ENCODE results near the gene RBMS3.

The RBMS3 gene

DNA sequence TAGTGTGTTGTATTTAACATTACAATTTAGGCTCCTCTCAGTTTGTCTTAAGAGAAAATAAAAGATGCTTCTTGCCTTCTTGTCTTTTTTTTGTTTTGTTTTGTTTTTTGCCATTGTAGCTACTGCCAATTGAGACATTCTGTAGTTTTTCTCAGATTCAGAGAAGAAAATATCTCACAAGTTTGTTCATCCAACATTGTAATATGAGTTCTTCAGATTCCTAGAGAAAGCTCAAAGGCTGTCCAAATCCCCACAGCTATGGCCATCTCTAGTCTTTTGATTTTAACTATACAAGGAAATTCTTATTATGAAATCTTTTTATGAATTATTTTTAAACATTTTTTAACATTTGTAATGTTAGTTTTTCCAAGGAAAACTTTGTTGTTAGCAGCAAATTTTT, 264.7 kb downstream of the RBMS3 start:
- Histone ChIP-seq H3K4me1 (ENCODE audit: control insufficient read depth in 1 of 2, insufficient read depth in 2 of 2, low read length in 2 of 2) (peaks cover 0 to 3% of the 10 kb centered on the region in 2 experiments), H2BK12ac (ENCODE audit: low read length) (no peak overlapping the region), H3K14ac (ENCODE audit: low read length) (no peak overlapping the region), H3K4me3 (ENCODE audit: low read depth, low read length) (no peak overlapping the region), H2AK5ac (ENCODE audit: low read length) (no peak overlapping the region), H3K18ac (ENCODE audit: low read length) (no peak overlapping the region), H3K36me3 (ENCODE audit: control insufficient read depth in 1 of 2, insufficient read depth in 2 of 2, low read length in 2 of 2) (no peaks in the 10 kb centered on the region), H3K27ac (ENCODE audit: low read depth, low read length) (no peak overlapping the region), H3K79me1 (ENCODE audit: low read length) (no peaks in the 10 kb centered on the region), H2AFZ (ENCODE audit: insufficient read depth, low read length, poor library complexity) (no peak overlapping the region), H3K23ac (ENCODE audit: low read length) (no peak overlapping the region), H2BK120ac (ENCODE audit: insufficient read depth, low read length, poor library complexity) (no peak overlapping the region), H3K4ac (ENCODE audit: low read depth, low read length) (no peak overlapping the region), H3K9ac (ENCODE audit: low read length) (no peak overlapping the region), H4K8ac (ENCODE audit: low read depth, low read length) (no peak overlapping the region), H4K91ac (ENCODE audit: low read depth, low read length) (no peak overlapping the region), H4K12ac (ENCODE audit: low read depth, low read length) (no peak overlapping the region), H3K9me3 (ENCODE audit: insufficient read depth, low read depth, low read length) (no peaks in the 10 kb centered on the region), H3K4me2 (ENCODE audit: low read length) (no peak overlapping the region), H3K27me3 (ENCODE audit: insufficient read depth, low read length) (no peaks in the 10 kb centered on the region), H3K79me2 (ENCODE audit: control insufficient read depth, insufficient read depth, low read length, poor library complexity) (no peaks in the 10 kb centered on the region), H2BK5ac (ENCODE audit: low read depth, low read length, poor library complexity) (no peak overlapping the region)
- no peak for DNase-seq

DNA sequence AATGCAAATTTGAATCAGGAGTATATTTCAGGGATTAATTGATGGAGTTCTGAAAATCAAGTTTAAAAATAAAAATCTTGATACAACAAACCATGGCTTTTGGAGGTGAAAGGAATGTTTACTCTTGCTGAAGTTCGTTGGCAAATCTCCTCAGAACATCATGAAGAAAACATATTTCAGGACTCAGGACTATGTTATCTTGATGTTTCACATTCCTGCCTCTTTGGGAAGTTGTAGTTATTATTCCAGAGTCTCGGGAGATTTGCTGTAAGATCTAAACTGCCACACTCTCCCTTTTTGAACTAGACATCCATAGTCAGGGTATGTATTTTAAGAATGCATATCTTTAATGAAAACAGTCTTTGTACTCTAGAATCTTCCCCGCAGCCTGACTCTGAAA, 271.2 kb downstream of the RBMS3 start:
- no peak overlapping the region for H3K4me3 ChIP-seq (ENCODE audit: low read depth, low read length)
- H2AK5ac ChIP-seq (ENCODE audit: low read length) = no peak overlapping the region
- H4K8ac ChIP-seq (ENCODE audit: low read depth, low read length) = no peak overlapping the region
- H3K4me1 ChIP-seq (ENCODE audit: control insufficient read depth in 1 of 2, insufficient read depth in 2 of 2, low read length in 2 of 2) = no peaks in the 10 kb centered on the region
- H3K27me3 ChIP-seq (ENCODE audit: insufficient read depth, low read length) = no peaks in the 10 kb centered on the region
- no peaks in the 10 kb centered on the region for H3K79me2 ChIP-seq (ENCODE audit: control insufficient read depth, insufficient read depth, low read length, poor library complexity)
- WGBS (ENCODE audit: extremely low coverage, insufficient coverage, insufficient read length) = no CpG with 5 or more reads among the region's 3 CpGs
- no peak overlapping the region for H2AFZ ChIP-seq (ENCODE audit: insufficient read depth, low read length, poor library complexity)
- H2BK120ac ChIP-seq (ENCODE audit: insufficient read depth, low read length, poor library complexity) = no peak overlapping the region
- DNase-seq = no peak
- H2BK12ac ChIP-seq (ENCODE audit: low read length) = no peak overlapping the region
- no peaks in the 10 kb centered on the region for H3K79me1 ChIP-seq (ENCODE audit: low read length)
- H3K27ac ChIP-seq (ENCODE audit: low read depth, low read length) = no peak overlapping the region
- no peak overlapping the region for H3K9ac ChIP-seq (ENCODE audit: low read length)
- no peak overlapping the region for H3K14ac ChIP-seq (ENCODE audit: low read length)
- H3K23ac ChIP-seq (ENCODE audit: low read length) = no peak overlapping the region
- no peak overlapping the region for H3K4me2 ChIP-seq (ENCODE audit: low read length)
- no peaks in the 10 kb centered on the region for H3K9me3 ChIP-seq (ENCODE audit: insufficient read depth, low read depth, low read length)
- no peak overlapping the region for H4K12ac ChIP-seq (ENCODE audit: low read depth, low read length)
- no peak overlapping the region for H2BK5ac ChIP-seq (ENCODE audit: low read depth, low read length, poor library complexity)
- no peaks in the 10 kb centered on the region for H3K36me3 ChIP-seq (ENCODE audit: control insufficient read depth in 1 of 2, insufficient read depth in 2 of 2, low read length in 2 of 2)
- H3K18ac ChIP-seq (ENCODE audit: low read length) = no peak overlapping the region
- no peak overlapping the region for H3K4ac ChIP-seq (ENCODE audit: low read depth, low read length)
- H4K91ac ChIP-seq (ENCODE audit: low read depth, low read length) = no peak overlapping the region

GRCh38 chr3:29554566-29554965, 273.7 kb downstream of the RBMS3 start:
- Histone ChIP-seq H2BK5ac (ENCODE audit: low read depth, low read length, poor library complexity) (no peak overlapping the region), H3K27ac (ENCODE audit: low read depth, low read length) (no peak overlapping the region), H3K14ac (ENCODE audit: low read length) (no peak overlapping the region), H3K4me2 (ENCODE audit: low read length) (no peak overlapping the region), H3K23ac (ENCODE audit: low read length) (no peak overlapping the region), H2BK120ac (ENCODE audit: insufficient read depth, low read length, poor library complexity) (no peak overlapping the region), H3K4ac (ENCODE audit: low read depth, low read length) (no peak overlapping the region), H3K9me3 (ENCODE audit: insufficient read depth, low read depth, low read length) (no peaks in the 10 kb centered on the region), H3K18ac (ENCODE audit: low read length) (no peak overlapping the region), H4K12ac (ENCODE audit: low read depth, low read length) (no peak overlapping the region), H3K9ac (ENCODE audit: low read length) (no peak overlapping the region), H3K4me1 (ENCODE audit: control insufficient read depth in 1 of 2, insufficient read depth in 2 of 2, low read length in 2 of 2) (no peaks in the 10 kb centered on the region), H4K91ac (ENCODE audit: low read depth, low read length) (no peak overlapping the region), H2AK5ac (ENCODE audit: low read length) (no peak overlapping the region), H2BK12ac (ENCODE audit: low read length) (no peak overlapping the region), H3K36me3 (ENCODE audit: control insufficient read depth in 1 of 2, insufficient read depth in 2 of 2, low read length in 2 of 2) (no peaks in the 10 kb centered on the region), H3K79me2 (ENCODE audit: control insufficient read depth, insufficient read depth, low read length, poor library complexity) (no peaks in the 10 kb centered on the region), H3K79me1 (ENCODE audit: low read length) (no peaks in the 10 kb centered on the region), H4K8ac (ENCODE audit: low read depth, low read length) (no peak overlapping the region), H2AFZ (ENCODE audit: insufficient read depth, low read length, poor library complexity) (no peak overlapping the region), H3K27me3 (ENCODE audit: insufficient read depth, low read length) (no peaks in the 10 kb centered on the region), H3K4me3 (ENCODE audit: low read depth, low read length) (no peak overlapping the region)
- no peak for DNase-seq
- no CpG with 5 or more reads among the region's 2 CpGs for WGBS (ENCODE audit: extremely low coverage, insufficient coverage, insufficient read length)

GRCh38 chr3:29555590-29555989, 274.7 kb downstream of the RBMS3 start:
- Histone ChIP-seq H2BK12ac (ENCODE audit: low read length) (no peak overlapping the region), H2BK120ac (ENCODE audit: insufficient read depth, low read length, poor library complexity) (no peak overlapping the region), H2AFZ (ENCODE audit: insufficient read depth, low read length, poor library complexity) (no peak overlapping the region), H3K4me1 (ENCODE audit: control insufficient read depth in 1 of 2, insufficient read depth in 2 of 2, low read length in 2 of 2) (no peaks in the 10 kb centered on the region), H3K79me1 (ENCODE audit: low read length) (no peaks in the 10 kb centered on the region), H3K4me3 (ENCODE audit: low read depth, low read length) (no peak overlapping the region), H3K9ac (ENCODE audit: low read length) (no peak overlapping the region), H3K79me2 (ENCODE audit: control insufficient read depth, insufficient read depth, low read length, poor library complexity) (no peaks in the 10 kb centered on the region), H3K27ac (ENCODE audit: low read depth, low read length) (no peak overlapping the region), H3K14ac (ENCODE audit: low read length) (no peak overlapping the region), H2BK5ac (ENCODE audit: low read depth, low read length, poor library complexity) (no peak overlapping the region), H2AK5ac (ENCODE audit: low read length) (no peak overlapping the region), H3K9me3 (ENCODE audit: insufficient read depth, low read depth, low read length) (no peaks in the 10 kb centered on the region), H3K27me3 (ENCODE audit: insufficient read depth, low read length) (no peaks in the 10 kb centered on the region), H3K18ac (ENCODE audit: low read length) (no peak overlapping the region), H4K12ac (ENCODE audit: low read depth, low read length) (no peak overlapping the region), H3K23ac (ENCODE audit: low read length) (no peak overlapping the region), H3K4me2 (ENCODE audit: low read length) (no peak overlapping the region), H4K8ac (ENCODE audit: low read depth, low read length) (no peak overlapping the region), H3K4ac (ENCODE audit: low read depth, low read length) (no peak overlapping the region), H4K91ac (ENCODE audit: low read depth, low read length) (no peak overlapping the region), H3K36me3 (ENCODE audit: control insufficient read depth in 1 of 2, insufficient read depth in 2 of 2, low read length in 2 of 2) (no peaks in the 10 kb centered on the region)
- DNase-seq = no peak
- WGBS (ENCODE audit: extremely low coverage, insufficient coverage, insufficient read length) = no CpG with 5 or more reads among the region's 2 CpGs
